ENCODE data around the gene C3orf70. TPM values are rescaled to one million over a fixed set of nuclear protein-coding genes. Genes with fewer than 3 reads are reported as not detected.
"Not testable (repeated sequence)": the region's sequence is repeated elsewhere in the genome, so short reads cannot be mapped to it uniquely, and the experiment has no call there.

The C3orf70 gene
- total RNA-seq, 1 experiment from 2014 or later: 3.6 TPM

DNA sequence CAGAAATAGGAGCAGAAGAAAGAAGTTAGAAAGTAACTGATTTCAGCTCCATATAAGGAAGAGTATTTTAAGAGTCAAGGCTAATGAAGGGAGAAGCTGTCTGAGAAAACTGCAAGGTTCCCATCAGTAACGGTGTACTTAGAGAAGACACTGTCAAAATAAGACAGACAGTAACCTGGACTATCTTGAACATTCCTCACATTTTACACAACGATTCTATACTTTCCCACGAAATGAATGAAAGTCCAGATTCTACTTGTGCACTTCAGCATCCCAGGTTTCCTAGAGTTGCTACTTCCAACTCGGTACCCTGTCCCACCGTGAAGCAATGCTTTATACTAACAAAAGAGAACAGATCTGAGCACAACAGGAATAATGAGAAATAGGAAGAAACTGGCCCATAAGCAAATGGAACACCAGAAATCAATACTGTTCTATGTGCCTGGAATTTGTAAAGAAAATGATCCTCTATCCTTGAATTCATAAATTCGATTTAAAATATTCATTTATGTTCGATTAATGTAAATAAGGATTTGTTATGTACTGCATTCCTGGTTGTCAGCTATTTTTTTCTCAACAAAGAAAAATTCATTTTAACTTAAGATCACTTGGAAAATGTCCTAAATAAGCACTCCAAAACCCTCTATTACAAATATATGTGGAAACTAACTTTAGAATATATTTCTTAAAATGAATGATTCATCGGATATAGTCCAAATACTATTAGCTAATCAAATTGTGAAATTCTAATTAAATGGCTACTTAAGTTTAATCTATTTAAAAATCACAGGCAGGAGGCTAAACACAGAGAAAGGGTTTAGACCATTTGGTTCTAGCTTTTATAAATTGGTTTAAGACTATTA is 1.5 kb downstream of the C3orf70 start:
- DNase-seq (ENCODE audit: low read depth): no peak

DNA sequence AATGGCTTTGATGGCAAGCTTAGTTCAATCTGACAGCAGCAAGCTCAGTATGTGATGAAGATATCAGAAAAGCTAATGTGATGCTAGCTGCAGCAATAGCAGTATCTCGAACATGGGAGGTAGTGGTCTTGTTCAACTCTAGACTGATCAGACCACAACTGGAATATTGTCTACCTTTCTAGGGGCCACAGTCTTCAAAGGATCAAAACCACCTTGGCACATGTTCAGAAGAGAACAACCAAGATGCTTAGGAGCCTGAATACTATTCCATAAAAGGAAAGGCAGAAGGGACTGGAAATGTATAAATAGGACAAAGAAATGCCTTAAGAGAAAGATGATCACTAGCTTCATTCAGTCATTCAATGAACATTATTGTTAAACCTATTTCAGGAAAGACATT is 2.3 kb downstream of the C3orf70 start:
- no peak for DNase-seq (ENCODE audit: low read depth)

DNA sequence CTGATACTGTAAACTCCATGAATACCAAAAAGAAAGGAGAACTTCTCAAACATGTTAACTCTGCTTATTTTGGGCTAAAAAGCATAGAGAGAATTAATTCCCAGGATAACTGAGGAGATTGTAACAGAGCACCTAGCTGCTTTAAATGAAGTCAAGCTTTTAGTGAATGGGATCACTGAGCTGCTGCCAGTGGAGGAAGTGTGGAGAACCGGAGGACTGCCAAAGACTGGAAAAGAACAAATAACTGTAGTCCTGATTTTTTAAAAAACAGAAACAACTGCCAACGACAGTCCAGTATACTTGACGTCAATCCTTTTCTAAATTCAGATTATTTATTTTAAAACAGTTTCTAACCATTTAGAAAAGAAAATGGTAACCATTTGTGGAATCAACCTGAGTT is 3.3 kb downstream of the C3orf70 start:
- DNase-seq (ENCODE audit: low read depth): no peak

DNA sequence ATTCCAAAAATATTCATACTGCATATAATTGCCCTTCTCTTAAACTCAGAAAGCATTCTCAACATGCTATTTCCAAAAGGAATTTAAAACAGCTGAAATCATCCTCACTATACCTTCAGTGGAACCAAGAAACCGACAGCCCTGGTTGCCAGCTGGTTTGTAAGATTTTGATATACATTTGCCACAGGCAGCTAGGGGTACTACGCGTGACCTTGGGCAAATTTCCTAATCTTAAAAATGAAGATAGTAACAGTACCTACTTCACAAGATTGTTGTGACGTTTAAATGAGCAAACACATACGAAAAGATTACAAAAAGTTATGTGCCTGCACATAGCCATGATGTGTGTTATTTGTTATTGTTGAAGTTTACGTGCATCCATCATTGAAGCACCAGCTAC is 7.3 kb downstream of the C3orf70 start:
- no peak for DNase-seq (ENCODE audit: low read depth)

DNA sequence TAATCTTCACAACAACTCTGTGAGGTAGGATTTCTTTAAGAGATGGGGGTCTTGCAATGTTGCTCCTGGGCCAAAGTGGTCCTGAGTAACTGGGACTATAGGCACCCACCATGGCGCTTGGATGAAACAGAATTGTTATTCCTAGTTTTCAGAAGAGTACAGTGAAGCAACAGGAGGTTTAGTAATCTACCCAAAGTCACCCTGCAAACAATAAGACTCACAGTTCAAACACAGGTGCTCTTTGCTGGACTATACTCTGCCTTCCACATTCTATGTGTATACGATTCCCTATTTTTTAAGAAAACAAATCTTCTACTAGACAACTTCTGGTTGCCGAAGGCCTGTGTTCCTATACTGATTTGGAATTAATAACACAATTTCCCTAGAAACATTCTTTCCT is 8.1 kb downstream of the C3orf70 start:
- DNase-seq (ENCODE audit: low read depth): no peak

DNA sequence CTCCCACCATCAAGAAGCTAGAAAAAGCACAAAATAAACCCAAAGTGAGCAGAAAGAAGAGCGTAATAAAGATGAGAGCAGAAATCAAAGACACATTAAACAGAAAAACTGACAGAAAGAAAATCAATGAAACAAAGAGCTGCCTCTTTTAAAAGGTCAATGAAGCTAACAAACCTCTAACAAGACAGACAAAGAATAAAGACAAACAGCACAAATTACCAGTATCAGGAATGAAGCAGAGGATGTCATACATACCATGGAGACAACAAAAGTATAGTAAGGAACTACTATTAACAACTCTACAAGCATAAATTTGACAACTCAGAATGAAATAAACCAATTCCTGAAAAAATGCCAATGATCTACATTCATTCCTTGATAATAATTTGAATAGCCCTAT is 15.0 kb downstream of the C3orf70 start:
- DNase-seq (ENCODE audit: low read depth): no peak

DNA sequence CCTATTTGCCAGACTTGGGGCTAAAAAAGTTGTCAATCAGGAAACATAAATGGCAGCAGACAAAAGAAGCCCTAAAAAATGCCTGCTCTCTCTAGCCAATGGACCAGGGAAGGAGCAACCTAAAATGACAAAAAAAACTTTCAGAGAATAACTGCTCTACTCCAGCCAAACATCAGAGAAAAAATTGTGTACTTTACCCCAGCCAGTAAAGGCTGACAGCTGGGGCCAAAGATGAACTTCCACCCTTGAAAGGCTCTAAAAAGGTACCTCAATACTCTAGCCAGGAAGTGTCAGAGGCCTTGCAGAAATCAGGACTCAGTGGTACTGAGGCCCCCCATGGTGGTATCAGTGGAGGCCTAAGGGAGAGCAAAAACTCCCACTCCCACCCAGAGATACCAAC is 18.4 kb downstream of the C3orf70 start:
- no peak for DNase-seq (ENCODE audit: low read depth)

DNA sequence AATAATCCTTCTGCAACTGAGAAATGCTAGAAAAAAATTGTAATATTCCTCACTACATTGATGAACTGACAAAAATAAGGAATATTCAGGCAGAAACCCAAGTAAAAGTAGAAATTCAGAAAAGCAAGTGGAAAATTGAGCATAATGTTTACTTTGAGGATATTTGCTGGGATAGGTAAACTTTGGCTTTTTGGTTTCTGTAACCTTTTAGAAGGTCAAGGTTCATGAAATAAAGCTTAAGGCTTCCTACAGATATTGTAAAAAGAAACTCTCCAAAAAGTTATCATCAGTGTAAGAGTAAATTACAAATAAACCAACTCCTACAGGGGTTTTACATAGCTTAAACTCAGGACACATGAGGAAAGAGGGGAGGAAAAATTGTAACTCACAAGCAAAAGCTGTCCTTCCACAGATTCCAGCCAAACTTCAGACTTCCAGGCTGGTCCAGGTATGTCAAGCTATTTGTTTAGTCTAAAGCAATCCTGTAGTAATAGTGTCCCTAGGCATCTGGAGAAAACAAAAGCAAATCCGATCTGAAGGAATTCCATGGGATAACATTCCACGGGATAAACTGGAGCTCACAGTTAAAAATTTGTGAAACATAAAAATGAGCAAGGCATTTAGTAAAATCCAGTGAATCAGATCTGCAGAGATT is 21.1 kb downstream of the C3orf70 start:
- no peak for DNase-seq (ENCODE audit: low read depth)

DNA sequence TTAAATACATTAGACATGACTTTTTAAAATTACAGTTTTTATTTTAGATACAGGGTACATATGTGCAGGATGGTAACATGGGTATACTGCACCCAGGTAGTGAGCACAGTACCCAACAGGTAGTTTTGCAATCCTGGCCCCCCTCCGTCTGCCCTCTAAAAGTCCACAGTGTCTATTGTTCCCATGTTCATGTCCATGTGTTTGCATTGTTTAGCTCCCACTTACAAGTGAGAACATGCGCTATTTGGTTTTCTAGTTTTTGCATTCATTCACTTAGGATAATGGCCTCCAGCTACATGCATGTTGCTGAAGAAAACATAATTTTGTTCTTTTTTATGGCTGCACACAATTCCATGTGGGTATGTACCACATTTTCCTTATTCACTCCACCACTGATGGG is 23.8 kb downstream of the C3orf70 start:
- DNase-seq (ENCODE audit: low read depth): no peak

DNA sequence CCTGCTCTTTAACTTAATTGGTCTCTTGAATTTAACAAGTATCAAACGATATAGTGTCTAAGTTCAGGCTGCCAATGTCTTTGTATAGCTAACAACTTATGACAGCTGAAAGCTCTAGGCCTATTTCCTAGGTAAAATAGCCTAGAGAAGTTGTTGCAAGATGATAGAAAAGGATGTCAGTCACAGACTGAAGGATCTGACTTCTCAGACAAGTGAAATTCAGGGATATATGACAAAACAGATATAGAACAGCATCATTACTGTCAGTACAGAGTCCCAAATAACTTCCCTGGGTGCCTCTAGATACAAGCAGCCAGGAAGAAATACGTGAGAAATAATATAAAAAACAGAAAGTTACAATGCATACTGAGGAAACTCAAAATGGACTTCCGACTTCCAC is 26.7 kb downstream of the C3orf70 start:
- DNase-seq (ENCODE audit: low read depth): no peak

DNA sequence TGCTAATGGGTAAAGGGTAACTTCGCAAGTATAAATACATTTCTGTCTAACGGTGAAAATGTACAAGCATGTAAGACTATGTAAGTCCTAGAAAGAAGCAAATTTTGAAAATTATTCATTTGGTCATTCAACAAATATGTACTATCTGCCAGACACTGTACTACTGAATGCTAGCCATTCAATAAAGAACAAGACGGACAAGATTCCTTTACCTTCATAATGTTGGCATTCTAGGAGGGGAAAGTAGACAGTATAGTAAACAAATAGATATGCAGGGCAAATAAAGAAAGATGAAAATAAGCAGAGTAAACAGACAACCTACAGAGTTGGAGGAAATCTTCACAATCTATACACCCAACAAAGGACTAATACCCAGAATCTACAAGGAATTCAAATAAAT is 32.7 kb downstream of the C3orf70 start:
- no peak for DNase-seq (ENCODE audit: low read depth)

DNA sequence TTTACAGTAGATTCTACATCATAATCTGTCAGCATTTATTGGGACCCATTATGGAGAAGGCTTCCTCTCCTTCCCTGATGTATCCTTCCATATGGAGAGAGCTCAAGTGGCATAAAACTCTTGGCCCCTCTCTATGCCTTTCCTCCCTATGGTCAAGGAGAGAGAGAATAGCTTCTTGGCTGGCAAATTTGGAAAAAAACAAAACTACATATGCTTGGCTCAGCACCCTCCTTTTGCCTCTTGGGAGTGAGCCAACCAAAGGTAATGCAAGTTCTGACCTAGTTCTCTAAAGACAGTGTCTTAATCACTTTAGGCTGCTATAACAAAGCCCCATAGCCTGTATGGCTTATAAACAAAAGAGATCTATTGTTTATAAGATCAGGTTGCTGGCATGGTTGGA is 37.5 kb downstream of the C3orf70 start:
- DNase-seq (ENCODE audit: low read depth): no peak

DNA sequence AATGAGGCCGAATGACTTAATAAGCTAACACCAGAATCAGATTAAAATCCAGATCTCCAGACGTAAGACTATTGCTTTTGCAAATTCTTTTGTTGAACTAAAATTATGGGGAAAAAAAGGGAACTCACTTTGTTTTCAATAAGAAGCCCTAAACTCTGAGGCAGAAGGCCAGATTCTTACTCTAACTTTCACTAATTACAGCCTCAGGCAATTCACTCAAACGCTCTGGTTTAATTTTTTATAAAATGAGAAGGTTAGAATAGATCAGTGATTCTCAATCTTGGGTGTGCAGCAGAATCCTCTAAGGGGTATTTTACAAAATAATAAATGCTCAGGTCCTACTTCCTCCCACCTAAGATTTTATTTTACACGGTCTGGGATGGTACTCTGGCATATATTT is 38.1 kb downstream of the C3orf70 start:
- no peak for DNase-seq (ENCODE audit: low read depth)

DNA sequence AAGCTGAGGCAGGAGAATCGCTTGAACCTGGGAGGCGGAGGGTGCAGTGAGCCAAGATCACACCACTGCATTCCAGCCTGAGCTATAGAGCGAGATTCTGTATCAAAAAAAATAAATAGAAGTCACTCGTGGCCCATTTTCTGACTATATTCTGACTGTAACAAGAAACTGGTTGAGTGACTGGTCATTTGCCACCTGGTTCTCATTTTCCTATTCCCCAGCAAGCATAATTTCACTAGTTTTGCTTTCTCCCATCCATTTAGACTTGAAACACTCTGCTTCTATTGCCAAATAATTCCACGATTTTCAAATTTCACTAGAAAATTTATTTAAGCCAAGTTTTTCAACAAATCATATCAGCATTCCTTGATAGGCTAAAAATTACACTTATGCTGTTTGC is 40.7 kb downstream of the C3orf70 start:
- no peak for DNase-seq (ENCODE audit: low read depth)

DNA sequence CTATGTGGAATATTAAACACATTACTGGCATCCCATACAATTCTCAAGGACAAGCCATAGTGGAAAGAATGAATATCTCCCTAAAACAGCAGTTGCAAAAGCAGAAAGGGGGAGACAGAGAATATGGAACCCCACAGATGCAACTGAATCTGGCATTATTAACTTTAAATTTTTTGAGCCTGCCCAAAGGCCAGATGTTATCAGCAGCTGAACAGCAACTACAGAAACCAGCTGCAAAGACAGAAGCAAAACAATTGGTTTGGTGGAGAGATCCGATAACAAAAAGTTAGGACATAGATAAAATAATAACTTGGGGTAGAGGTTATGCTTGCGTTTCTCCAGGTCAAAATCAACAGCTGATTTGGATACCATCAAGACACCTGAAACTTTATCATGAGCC is 43.8 kb downstream of the C3orf70 start:
- DNase-seq (ENCODE audit: low read depth): not testable (repeated sequence)

DNA sequence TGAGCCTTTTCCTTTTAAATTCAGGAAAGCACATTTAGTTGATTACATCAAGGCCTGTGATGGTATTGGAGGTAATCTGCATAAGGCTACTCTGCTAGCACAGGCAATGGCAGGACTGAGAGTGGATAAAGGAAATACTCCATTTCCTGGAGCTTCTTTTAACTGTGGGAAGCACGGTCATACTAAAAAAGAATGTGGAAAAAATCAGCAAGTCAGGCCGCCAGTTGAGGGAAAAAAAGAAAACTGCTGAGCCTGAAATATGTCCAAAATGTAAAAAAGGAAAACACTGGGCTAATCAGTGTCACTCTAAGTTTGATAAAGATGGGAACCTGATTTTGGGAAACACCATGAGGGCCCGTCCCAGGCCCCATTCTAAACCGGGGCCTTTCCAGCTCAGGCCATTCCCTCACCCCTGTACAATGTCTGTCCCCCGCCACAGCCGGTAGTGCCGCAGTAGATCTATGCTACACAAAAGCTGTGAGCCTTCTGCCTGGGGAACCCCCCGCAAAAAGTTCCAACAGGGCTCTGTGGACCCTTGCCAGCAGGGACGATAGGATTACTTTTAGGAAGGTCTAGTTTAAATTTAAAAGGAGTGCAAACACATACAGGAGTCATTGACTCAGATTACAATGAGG is 46.5 kb downstream of the C3orf70 start:
- DNase-seq (ENCODE audit: low read depth): not testable (repeated sequence)

DNA sequence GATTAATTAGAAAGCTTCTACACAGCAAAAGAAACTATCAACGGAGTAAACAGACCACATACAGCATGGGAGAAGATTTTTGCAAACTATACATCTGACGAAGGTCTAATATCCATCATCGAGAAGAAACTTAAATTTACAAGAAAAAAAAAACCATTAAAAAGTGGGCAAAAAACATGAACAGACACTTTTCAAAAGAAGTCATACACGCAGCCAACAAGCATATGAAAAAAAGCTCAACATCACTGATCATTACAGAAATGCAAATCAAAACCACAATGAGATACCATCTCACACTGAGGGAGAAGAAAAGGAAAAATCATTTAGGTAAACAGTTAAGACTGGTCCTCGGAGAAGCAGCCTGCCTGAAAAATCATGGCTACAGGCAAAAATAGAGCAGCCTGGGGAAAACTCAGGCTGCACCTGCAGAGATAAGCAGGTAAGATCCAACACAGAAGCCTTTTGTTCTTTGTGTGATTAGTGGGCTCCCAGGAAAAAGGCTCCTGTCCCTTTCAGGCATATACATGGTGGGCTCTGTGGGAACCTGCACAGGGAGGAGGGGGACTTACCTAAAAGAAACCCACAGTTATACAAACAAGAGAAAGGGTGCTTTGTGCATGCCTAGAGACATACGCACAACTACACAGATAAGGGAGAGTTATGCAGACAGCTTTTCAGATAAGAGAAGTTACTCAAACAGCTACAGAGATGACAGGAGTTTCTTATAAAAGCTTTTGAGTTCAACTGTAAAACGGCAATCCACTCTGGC is 49.3 kb downstream of the C3orf70 start:
- DNase-seq (ENCODE audit: low read depth): no peak

DNA sequence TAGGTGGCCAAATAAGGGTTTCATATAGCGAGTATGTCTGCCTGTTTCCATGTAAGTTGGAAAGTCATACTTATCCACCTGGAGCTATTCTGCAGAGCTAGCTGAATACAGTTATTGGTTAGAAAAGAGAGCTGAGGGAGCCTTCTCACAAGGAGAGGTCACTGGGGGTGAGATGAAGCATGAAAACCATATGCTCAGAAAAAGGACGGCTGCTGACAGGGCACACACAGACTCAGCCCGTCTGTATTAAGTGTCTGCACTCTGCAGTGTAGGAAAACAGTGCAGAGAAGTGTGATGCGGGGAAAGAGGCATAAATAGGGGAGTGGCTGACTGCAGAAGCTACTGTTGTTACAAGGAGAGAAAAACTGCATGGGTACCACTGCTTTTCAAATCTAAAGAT is 58.2 kb downstream of the C3orf70 start:
- DNase-seq (ENCODE audit: low read depth): no peak

DNA sequence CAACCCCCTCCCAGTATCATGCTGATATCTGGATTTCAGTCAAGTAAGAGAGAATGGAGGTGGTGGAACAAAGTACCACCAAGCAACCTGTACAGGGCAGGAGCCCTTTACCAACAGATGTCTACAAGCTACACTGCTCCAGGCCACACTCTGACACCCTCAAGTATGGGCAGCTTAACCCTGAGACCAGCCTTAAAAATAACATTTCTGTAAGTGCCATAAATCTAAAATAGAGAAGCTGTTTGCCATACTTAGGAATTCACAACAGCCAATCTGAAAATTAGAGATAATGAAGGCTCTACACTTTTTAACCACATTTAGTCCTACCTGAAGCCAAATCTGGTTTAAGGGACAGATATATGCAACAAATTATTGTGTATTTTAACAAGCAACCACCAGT is 59.7 kb downstream of the C3orf70 start:
- no peak for DNase-seq (ENCODE audit: low read depth)

DNA sequence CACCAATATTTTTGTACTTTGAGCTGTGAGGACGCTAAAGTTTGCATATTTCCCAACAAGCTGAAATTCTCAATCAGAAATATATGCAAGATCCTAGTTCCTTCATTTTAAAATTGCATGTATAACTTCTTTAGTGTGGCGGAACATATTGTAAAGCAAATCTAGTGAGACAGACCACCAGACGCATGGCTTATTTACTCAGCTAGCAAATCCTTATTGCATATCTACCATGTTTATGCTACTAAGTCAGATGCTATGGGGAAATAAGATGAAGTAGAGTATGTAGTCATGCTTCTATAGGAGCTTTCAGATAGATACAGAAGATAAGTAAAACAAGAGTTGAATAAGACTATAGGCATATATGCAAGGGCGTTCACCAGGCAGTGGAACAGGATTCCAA is 62.0 kb downstream of the C3orf70 start:
- DNase-seq (ENCODE audit: low read depth): no peak

DNA sequence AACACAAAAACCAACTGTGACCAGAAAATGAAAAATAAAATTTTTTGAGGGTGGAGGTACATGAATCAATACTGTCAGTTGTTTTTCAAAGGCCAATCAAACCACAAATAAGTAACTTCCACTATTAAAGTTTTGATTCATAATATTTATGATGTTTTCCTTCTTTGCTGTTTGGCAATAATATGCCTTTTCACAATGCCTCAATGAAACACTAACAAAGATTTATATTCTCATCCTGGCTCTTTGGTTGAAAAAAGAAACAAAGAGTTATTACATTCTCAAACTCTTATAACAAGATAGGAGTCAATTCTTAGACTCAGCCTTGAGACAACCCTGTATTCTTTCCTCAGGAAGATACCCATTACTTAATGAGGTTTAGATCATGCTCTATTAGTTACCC is 63.1 kb downstream of the C3orf70 start:
- no peak for DNase-seq (ENCODE audit: low read depth)

DNA sequence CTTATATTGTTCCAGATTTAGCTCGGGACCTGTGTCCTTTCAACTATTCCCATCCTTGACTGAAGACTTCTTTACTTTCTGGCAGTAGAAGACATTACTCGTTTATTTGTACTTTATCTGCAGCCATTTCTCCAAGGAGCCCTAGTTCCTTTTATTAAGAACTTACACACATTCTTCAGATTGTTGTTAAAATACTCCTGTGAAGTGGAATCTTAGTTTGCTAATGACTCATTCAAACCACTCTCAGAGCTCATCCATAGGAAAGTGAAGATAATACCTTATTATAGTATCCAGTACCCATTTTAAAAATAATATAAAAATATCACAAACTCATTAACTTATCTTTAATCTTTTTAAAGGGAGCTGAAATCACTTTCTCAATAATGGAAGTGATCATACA is 63.5 kb downstream of the C3orf70 start:
- DNase-seq (ENCODE audit: low read depth): no peak
